Tibial nerve (tissue), 4 donors: ENCODE results near the gene PKP4.

Source experiments
- EP300 ChIP-seq, 2 donors: sonication (generic); formaldehyde crosslinking; IDR thresholded peaks; one replicate each; pipeline ENCODE4 v1.6.1; 2017; ENCODE audit warnings: antibody characterized with exemption in 2 of 2, mild to moderate bottlenecking in 1 of 2
- POLR2A ChIP-seq, 2 donors: fragments of 450-650 bp; IDR thresholded peaks; one replicate each; pipeline ENCODE4 v1.6.1; 2017; ENCODE audit warnings: antibody characterized with exemption in 2 of 2, mild to moderate bottlenecking in 2 of 2, moderate library complexity in 2 of 2
- TF ChIP-seq, protein P1 (sequence below), 5 experiments: fragments of 200-600 bp in 3 of 5; fragments of 450-650 bp in 2 of 5; sonication (generic) in 3 of 5; IDR thresholded peaks; one replicate each; pipeline ENCODE4 v1.5.1; 2016 to 2019; ENCODE audit warnings: antibody characterized with exemption in 5 of 5, mild to moderate bottlenecking in 3 of 5, moderate library complexity in 2 of 5

DNA sequence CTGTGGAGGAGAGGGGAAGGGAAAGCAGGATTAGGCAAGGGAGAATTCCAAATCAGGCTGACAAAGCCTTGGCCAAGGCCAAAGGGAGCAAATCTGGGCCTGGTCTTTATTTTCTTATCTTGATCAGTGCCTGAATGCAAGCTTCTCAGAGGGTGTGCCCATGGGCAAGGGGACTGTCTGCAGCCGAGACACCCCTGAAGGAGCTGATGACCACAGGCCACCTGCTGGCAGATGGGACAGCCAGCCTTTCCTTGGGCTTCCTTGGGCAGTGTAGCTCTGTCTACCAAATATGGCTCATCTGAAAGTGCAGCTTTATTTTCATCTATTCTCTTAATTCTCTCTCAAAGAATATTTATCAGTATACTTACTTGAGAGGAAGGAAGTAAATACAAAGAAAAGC is 117.0 kb downstream of the PKP4 start:
- TF ChIP-seq, protein P1, sequence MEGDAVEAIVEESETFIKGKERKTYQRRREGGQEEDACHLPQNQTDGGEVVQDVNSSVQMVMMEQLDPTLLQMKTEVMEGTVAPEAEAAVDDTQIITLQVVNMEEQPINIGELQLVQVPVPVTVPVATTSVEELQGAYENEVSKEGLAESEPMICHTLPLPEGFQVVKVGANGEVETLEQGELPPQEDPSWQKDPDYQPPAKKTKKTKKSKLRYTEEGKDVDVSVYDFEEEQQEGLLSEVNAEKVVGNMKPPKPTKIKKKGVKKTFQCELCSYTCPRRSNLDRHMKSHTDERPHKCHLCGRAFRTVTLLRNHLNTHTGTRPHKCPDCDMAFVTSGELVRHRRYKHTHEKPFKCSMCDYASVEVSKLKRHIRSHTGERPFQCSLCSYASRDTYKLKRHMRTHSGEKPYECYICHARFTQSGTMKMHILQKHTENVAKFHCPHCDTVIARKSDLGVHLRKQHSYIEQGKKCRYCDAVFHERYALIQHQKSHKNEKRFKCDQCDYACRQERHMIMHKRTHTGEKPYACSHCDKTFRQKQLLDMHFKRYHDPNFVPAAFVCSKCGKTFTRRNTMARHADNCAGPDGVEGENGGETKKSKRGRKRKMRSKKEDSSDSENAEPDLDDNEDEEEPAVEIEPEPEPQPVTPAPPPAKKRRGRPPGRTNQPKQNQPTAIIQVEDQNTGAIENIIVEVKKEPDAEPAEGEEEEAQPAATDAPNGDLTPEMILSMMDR (IDR thresholded peaks at IDR 0.05), result no peak
- TF ChIP-seq EP300 (IDR thresholded peaks at IDR 0.05) (no peak), POLR2A (IDR thresholded peaks at IDR 0.05) (no peak)
